ENCODE results near the gene SBF1.
"Not testable (repeated sequence)": the region's sequence is repeated elsewhere in the genome, so short reads cannot be mapped to it uniquely, and the experiment has no call there.

SBF1 gene

GRCh38 chr22:50400931-50401330, 73.9 kb downstream of the SBF1 start:
- TF ChIP-seq CTCF (conservative IDR thresholded peaks at IDR 0.05; ENCODE audit: low read depth, low read length): no peak
- Histone ChIP-seq H3K4me2 (no peak overlapping the region), H4K20me1 (ENCODE audit: insufficient read depth) (no peaks in the 10 kb centered on the region), H3K36me3 (ENCODE audit: insufficient read depth) (no peaks in the 10 kb centered on the region), H2AFZ (ENCODE audit: low read depth) (no peak overlapping the region), H3K4me3 (IDR thresholded peaks at IDR 0.05; ENCODE audit: insufficient read depth, low read depth, low read length) (no peak overlapping the region), H3K27ac (no peak overlapping the region), H3K9ac (no peak overlapping the region), H3K79me2 (ENCODE audit: insufficient read depth, low read depth) (no peaks in the 10 kb centered on the region), H3K27me3 (ENCODE audit: insufficient read depth, low read depth) (no peaks in the 10 kb centered on the region), H3K4me1 (ENCODE audit: low read depth, poor library complexity, severe bottlenecking) (peaks cover 14% of the 10 kb centered on the region)

- Histone ChIP-seq H3K4me1 (ENCODE audit: low read depth, poor library complexity, severe bottlenecking) (peaks cover 18% of the 10 kb centered on the region), H3K27ac (no peak overlapping the region), H3K9ac (no peak overlapping the region), H3K4me3 (IDR thresholded peaks at IDR 0.05; ENCODE audit: insufficient read depth, low read depth, low read length) (no peak overlapping the region), H2AFZ (ENCODE audit: low read depth) (no peak overlapping the region), H3K79me2 (ENCODE audit: insufficient read depth, low read depth) (no peaks in the 10 kb centered on the region), H3K4me2 (no peak overlapping the region), H3K27me3 (ENCODE audit: insufficient read depth, low read depth) (no peaks in the 10 kb centered on the region), H3K36me3 (ENCODE audit: insufficient read depth) (no peaks in the 10 kb centered on the region), H4K20me1 (ENCODE audit: insufficient read depth) (no peaks in the 10 kb centered on the region)
- no peak for TF ChIP-seq CTCF (conservative IDR thresholded peaks at IDR 0.05; ENCODE audit: low read depth, low read length)
Observed at GRCh38 chr22:50400406-50400805, 74.4 kb downstream of the SBF1 start.

GRCh38 chr22:50399751-50400331, 75.0 kb downstream of the SBF1 start:
- Histone ChIP-seq H3K4me3 (IDR thresholded peaks at IDR 0.05; ENCODE audit: insufficient read depth, low read depth, low read length) (no peak overlapping the region), H3K79me2 (ENCODE audit: insufficient read depth, low read depth) (no peaks in the 10 kb centered on the region), H4K20me1 (ENCODE audit: insufficient read depth) (no peaks in the 10 kb centered on the region), H3K4me1 (ENCODE audit: low read depth, poor library complexity, severe bottlenecking) (peaks cover 19% of the 10 kb centered on the region), H3K36me3 (ENCODE audit: insufficient read depth) (no peaks in the 10 kb centered on the region), H3K9ac (no peak overlapping the region), H2AFZ (ENCODE audit: low read depth) (no peak overlapping the region), H3K27me3 (ENCODE audit: insufficient read depth, low read depth) (no peaks in the 10 kb centered on the region), H3K27ac (no peak overlapping the region), H3K4me2 (no peak overlapping the region)
- TF ChIP-seq CTCF (conservative IDR thresholded peaks at IDR 0.05; ENCODE audit: low read depth, low read length): no peak; the same call in 1 of the 2 replicates

- H3K27me3 ChIP-seq (ENCODE audit: insufficient read depth, low read depth): no peaks in the 10 kb centered on the region
- no peak overlapping the region for H3K9ac ChIP-seq
- no peak overlapping the region for H3K4me2 ChIP-seq
- no peak overlapping the region for H3K4me3 ChIP-seq (IDR thresholded peaks at IDR 0.05; ENCODE audit: insufficient read depth, low read depth, low read length)
- no peaks in the 10 kb centered on the region for H4K20me1 ChIP-seq (ENCODE audit: insufficient read depth)
- H2AFZ ChIP-seq (ENCODE audit: low read depth): no peak overlapping the region
- no peak for TF ChIP-seq CTCF (conservative IDR thresholded peaks at IDR 0.05; ENCODE audit: low read depth, low read length)
- peaks cover 19% of the 10 kb centered on the region for H3K4me1 ChIP-seq (ENCODE audit: low read depth, poor library complexity, severe bottlenecking)
- H3K27ac ChIP-seq: no peak overlapping the region
- H3K79me2 ChIP-seq (ENCODE audit: insufficient read depth, low read depth): no peaks in the 10 kb centered on the region
- H3K36me3 ChIP-seq (ENCODE audit: insufficient read depth): no peaks in the 10 kb centered on the region
Observed at GRCh38 chr22:50398831-50399648, 75.8 kb downstream of the SBF1 start.

GRCh38 chr22:50397371-50398060, 77.3 kb downstream of the SBF1 start:
- not testable (repeated sequence) for H3K4me3 ChIP-seq (IDR thresholded peaks at IDR 0.05; ENCODE audit: insufficient read depth, low read depth, low read length); H3K79me2 ChIP-seq (ENCODE audit: insufficient read depth, low read depth); H3K9ac ChIP-seq; H3K27ac ChIP-seq; H2AFZ ChIP-seq (ENCODE audit: low read depth); H3K36me3 ChIP-seq (ENCODE audit: insufficient read depth); H3K27me3 ChIP-seq (ENCODE audit: insufficient read depth, low read depth); H4K20me1 ChIP-seq (ENCODE audit: insufficient read depth); H3K4me2 ChIP-seq
- peaks cover 19% of the 10 kb centered on the region for H3K4me1 ChIP-seq (ENCODE audit: low read depth, poor library complexity, severe bottlenecking)

All from KMS-11 (cell line).